Thymus (tissue), 11 donors: ENCODE measurements around the gene FBN3. TPM values are rescaled to one million over a fixed set of nuclear protein-coding genes. Genes with fewer than 3 reads are reported as not detected.

Source experiments
- DNase-seq, 9 donors: peaks; one replicate each; pipeline ENCODE4 v3.0.0-alpha.2; 2013; ENCODE audit warnings: low spot score in 9 of 9, low read depth in 6 of 9, missing footprints in 1 of 9
- H3K27ac ChIP-seq, 2 donors: one replicate each; pipeline ENCODE4 v1.5.1; 2013; ENCODE audit warnings: control low read depth in 1 of 2, low read depth in 1 of 2, low read length in 1 of 2, mild to moderate bottlenecking in 1 of 2, moderate library complexity in 1 of 2
- H3K27me3 ChIP-seq, 2 donors: one replicate each; pipeline ENCODE4 v1.5.1; 2013; ENCODE audit warnings: low read length in 1 of 2; ENCODE audit not compliant: control insufficient read depth in 2 of 2, insufficient read depth in 1 of 2
- H3K36me3 ChIP-seq, 2 donors: one replicate each; pipeline ENCODE4 v1.5.1; 2013; ENCODE audit warnings: low read length in 1 of 2, mild to moderate bottlenecking in 1 of 2, moderate library complexity in 1 of 2; ENCODE audit not compliant: control insufficient read depth in 2 of 2, insufficient read depth in 2 of 2
- H3K4me1 ChIP-seq, 2 donors: one replicate each; pipeline ENCODE4 v1.5.1; 2013; ENCODE audit warnings: low read length in 2 of 2; ENCODE audit not compliant: control insufficient read depth in 2 of 2, insufficient read depth in 2 of 2
- H3K4me3 ChIP-seq, 2 donors: one replicate each; pipeline ENCODE4 v1.5.1; 2013; ENCODE audit warnings: low read length in 2 of 2, control low read depth in 1 of 2, mild to moderate bottlenecking in 1 of 2
- H3K9me3 ChIP-seq, 2 donors: one replicate each; pipeline ENCODE4 v1.5.1; 2013; ENCODE audit warnings: low read length in 1 of 2, mild to moderate bottlenecking in 1 of 2; ENCODE audit not compliant: control insufficient read depth in 2 of 2, insufficient read depth in 1 of 2
- WGBS: extraction: QIAGEN DNeasy Blood & Tissue Kit; methylation state at CpG from one replicate; pipeline ENCODE4 v1.1.7; 2013; 5-methylcytosine and 5-hydroxymethylcytosine counted together
- polyA plus RNA-seq: library from polyadenylated mRNA; stranded (reverse); fragments of 200-250 nt; gene quantifications from one replicate; pipeline ENCODE4 v1.2.3, GENCODE V29; 2013
- total RNA-seq: library from RNA; stranded (reverse); fragments of 120-200 nt; gene quantifications from one replicate; pipeline ENCODE4 v1.2.4, GENCODE V29; 2013
- donor health status: healthy.

The FBN3 gene
- total and polyA plus RNA-seq, 2 donors: 0.16 to 0.61 TPM

DNA sequence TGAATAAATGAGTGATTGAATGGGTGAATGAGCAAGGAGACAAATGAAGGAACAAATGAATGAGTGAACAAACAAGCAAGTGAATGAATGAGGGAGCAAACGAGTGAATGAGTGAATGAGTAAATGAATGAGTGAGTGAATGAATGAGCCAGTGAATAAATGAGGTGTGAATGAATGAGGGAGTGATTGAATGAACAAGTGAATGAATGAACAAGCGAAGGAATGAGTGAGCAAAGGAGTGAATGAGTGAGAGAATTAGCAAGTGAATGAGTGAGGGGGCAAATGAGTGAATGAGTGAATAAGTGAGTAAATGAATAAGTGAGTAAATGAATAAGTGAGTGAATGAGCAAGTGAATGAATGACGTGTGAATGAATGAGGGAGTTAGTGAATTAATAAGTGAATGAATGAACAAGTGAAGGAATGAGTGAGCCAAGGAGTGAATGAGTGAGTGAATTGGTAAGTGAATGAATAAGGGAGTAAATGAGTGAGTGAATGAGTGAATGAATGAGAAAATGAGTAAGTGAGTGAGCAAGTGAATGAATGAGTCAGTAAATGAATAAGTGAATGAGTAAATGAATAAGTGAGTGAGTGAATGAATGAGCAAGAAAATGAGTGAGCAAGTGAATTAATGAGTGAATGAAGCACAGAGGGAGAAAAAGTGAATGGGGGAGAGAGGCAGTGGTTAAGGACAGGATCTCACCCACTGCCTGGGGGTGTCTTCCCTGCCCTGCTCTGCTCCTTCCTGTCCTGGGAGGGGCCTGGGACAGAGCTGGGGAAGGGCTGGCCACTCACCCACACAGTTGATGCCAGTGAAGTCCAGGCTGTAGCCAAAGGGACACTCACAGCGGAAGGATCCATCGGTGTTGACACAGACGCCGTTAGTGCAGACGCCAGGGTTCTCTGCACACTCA lies 60.4 kb downstream of the FBN3 start:
- no peak overlapping the region for H3K4me3 ChIP-seq
- no peaks in the 10 kb centered on the region for H3K36me3 ChIP-seq
- 92% methylated on average over 8 of the region's 8 CpGs for whole genome bisulfite sequencing
- no peak overlapping the region for H3K27ac ChIP-seq
- peaks cover 0 to 14% of the 10 kb centered on the region in 2 donors for H3K9me3 ChIP-seq
- no peak for DNase-seq
- H3K27me3 ChIP-seq: no peaks in the 10 kb centered on the region
- H3K4me1 ChIP-seq: no peaks in the 10 kb centered on the region

GRCh38 chr19:8087876-8088275 lies 61.5 kb downstream of the FBN3 start:
- no peak for DNase-seq
- WGBS: 98% methylated on average over 15 of the region's 15 CpGs

GRCh38 chr19:8086849-8087248 lies 62.5 kb downstream of the FBN3 start:
- no peaks in the 10 kb centered on the region for H3K4me1 ChIP-seq
- H3K27me3 ChIP-seq: no peaks in the 10 kb centered on the region
- H3K36me3 ChIP-seq: no peaks in the 10 kb centered on the region
- no peak overlapping the region for H3K27ac ChIP-seq
- 98% methylated on average over 13 of the region's 13 CpGs for WGBS
- H3K9me3 ChIP-seq: peaks cover 0 to 12% of the 10 kb centered on the region in 2 donors
- DNase-seq: no peak
- H3K4me3 ChIP-seq: no peak overlapping the region

More at GRCh38 chr19:8087876-8088275, 61.5 kb downstream of the FBN3 start:
- Histone ChIP-seq H3K4me1 (no peaks in the 10 kb centered on the region), H3K4me3 (no peak overlapping the region), H3K27me3 (no peaks in the 10 kb centered on the region), H3K9me3 (peaks cover 0 to 12% of the 10 kb centered on the region in 2 donors), H3K36me3 (no peaks in the 10 kb centered on the region), H3K27ac (no peak overlapping the region)

DNA sequence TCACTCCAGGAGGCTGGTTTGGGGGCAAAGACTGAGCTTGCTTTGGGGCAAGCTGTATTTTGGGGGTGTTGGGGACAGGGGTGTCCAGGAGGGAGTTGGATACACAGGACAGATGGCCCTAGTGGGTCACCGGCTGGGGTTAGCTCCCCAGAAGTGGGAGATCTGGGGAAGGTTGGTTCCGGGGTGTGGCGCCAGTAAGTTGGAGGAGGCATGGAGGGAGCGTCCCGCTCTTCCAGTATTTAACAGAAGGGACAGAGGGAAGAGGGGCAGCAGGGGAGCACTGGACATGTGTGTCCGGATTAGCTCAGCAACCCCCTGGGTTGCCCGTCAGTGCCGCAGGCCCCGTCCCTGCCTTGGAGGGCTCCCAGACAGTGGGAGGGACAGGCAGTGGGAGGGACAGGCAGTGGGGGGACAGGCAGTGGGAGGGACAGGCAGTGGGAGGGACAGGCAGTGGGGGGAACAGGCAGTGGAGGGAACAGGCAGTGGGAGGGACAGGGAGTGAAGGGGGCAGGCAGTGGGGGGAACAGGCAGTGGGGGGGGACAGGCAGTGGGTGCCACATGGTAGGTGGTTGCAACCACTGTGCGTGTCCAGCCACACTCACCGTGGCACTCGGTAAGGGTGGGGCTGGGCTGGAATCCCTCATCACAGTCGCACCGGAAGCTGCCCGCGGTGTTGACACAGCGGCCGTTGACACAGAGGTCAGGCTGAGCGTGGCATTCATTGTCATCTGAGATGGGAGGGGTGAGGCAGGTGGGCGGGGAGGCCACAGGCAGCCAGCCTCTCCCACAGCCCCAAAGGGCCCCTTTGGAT lies 63.6 kb downstream of the FBN3 start:
- no peak for DNase-seq

DNA sequence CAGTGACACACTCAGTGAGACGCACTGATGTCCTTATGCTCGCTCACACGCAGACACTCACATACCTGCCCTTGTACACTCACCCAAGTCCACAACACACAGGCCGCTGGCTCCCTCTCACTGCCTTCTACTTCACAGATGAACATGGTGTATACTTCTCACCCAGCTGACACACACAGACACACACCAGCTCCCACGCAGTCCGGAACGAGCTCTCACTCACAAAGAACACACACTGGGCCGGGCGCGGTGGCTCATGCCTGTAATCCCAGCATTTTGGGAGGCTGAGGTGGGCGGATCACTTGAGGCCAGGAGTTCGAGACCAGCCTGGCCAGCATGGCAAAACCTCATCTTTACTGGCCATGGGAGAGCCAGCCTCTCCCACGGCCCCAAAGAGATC lies 65.2 kb downstream of the FBN3 start:
- Histone ChIP-seq H3K4me1 (no peaks in the 10 kb centered on the region), H3K4me3 (no peak overlapping the region), H3K27ac (no peak overlapping the region), H3K27me3 (no peaks in the 10 kb centered on the region), H3K36me3 (no peaks in the 10 kb centered on the region), H3K9me3 (peaks cover 0 to 5% of the 10 kb centered on the region in 2 donors)
- WGBS: 96% methylated on average over 13 of the region's 13 CpGs
- no peak for DNase-seq

More for the DNA sequence above, 63.6 kb downstream of the FBN3 start:
- no peaks in the 10 kb centered on the region for H3K4me1 ChIP-seq
- H3K36me3 ChIP-seq: no peaks in the 10 kb centered on the region
- no peak overlapping the region for H3K4me3 ChIP-seq
- H3K27ac ChIP-seq: no peak overlapping the region
- 89% methylated on average over 20 of the region's 20 CpGs for WGBS
- H3K27me3 ChIP-seq: no peaks in the 10 kb centered on the region
- H3K9me3 ChIP-seq: peaks cover 0 to 12% of the 10 kb centered on the region in 2 donors

DNA sequence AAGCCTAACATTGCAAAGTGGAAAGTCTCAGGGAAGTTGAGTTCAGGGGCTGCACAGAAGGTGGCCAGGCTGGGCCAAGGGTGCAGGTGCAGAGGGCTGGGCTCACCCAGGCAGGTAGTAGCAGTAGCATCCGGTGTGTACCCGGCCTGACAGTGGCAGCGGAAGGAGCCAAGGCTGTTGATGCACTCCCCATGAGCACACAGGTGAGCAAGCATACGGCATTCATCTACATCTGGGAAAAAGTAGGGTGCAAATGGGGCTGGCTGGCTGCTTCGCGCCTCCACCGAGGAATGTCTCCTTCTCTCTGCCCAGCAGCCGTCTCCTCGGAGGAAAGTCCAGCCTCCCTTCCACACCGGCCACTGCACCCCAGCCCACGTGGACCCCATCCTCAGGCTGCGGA lies 66.3 kb downstream of the FBN3 start:
- Histone ChIP-seq H3K4me3 (no peak overlapping the region), H3K4me1 (no peaks in the 10 kb centered on the region), H3K27ac (no peak overlapping the region), H3K27me3 (no peaks in the 10 kb centered on the region), H3K9me3 (peaks cover 0 to 5% of the 10 kb centered on the region in 2 donors), H3K36me3 (no peaks in the 10 kb centered on the region)
- DNase-seq: no peak
- 93% methylated on average over 12 of the region's 12 CpGs for WGBS

DNA sequence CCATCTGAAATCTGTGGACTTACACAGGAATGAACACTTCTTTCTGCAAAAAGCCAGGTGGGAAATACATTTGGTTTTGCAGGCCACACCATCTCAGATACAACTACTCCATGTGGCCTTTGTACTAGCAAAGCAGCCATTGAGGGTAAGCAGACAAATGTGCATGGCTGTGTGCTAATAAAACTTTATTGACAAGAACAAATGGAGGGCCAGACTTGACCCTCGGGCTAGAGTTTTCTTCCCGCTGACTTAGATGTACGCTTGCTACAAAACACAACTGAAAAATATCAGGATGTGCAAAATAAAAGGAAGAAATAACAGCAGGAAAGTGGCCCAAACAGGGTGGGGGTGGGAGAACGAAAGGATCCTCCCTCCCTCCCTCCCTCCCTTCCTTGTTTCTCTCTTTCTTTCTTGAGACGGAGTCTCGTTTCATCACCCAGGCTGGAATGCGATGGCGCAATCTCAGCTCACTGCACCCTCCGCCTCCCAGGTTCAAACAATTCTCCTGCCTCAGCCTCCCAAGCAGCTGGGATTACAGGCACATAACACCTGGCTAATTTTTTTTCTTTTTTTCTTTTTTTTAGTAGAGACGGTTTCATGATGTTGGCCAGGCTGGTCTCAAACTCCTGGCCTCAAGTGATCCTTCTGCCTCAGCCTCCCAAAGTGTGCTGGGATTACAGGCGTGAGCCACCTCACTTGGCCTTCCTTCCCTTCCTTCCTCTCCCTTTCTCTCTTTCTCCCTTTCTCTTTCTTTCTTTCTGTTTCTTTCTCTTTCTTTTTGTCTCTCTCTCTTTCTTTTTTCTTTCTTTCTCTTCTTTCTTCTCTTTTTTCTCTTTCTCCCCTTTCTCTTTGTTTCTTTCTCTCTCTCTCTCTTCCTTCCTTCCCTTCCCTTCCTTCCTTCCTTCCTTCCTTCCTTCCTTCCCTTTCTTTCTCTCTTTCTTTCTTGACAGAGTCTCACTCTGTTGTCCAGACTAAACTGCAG lies 67.5 kb downstream of the FBN3 start:
- 93% methylated on average over 11 of the region's 11 CpGs for WGBS

GRCh38 chr19:8080832-8081231 lies 68.6 kb downstream of the FBN3 start:
- no peak overlapping the region for H3K4me3 ChIP-seq
- H3K4me1 ChIP-seq: no peaks in the 10 kb centered on the region
- no peak for DNase-seq
- 94% methylated on average over 12 of the region's 12 CpGs for WGBS
- no peak overlapping the region for H3K27ac ChIP-seq
- H3K27me3 ChIP-seq: no peaks in the 10 kb centered on the region
- H3K36me3 ChIP-seq: no peaks in the 10 kb centered on the region
- H3K9me3 ChIP-seq: no peaks in the 10 kb centered on the region

More for the DNA sequence above, 67.5 kb downstream of the FBN3 start:
- Histone ChIP-seq H3K27ac (no peak overlapping the region), H3K4me3 (no peak overlapping the region), H3K36me3 (no peaks in the 10 kb centered on the region), H3K4me1 (no peaks in the 10 kb centered on the region), H3K9me3 (no peaks in the 10 kb centered on the region), H3K27me3 (no peaks in the 10 kb centered on the region)
- DNase-seq: no peak
